ENCODE results near the gene PCMT1.

Gene PCMT1

GRCh38 chr6:149769676-149770075, 20.1 kb downstream of the PCMT1 start:
- Histone ChIP-seq H3K27ac (ENCODE audit: low read depth, low read length) (no peak overlapping the region), H3K4me3 (ENCODE audit: low read depth, low read length) (no peak overlapping the region), H2AFZ (ENCODE audit: low read length, unreplicated experiment) (no peak overlapping the region), H3K36me3 (ENCODE audit: insufficient read depth, low read length) (peaks cover 23% of the 10 kb centered on the region), H3K79me2 (ENCODE audit: control insufficient read depth, insufficient read depth, low read length, unreplicated experiment) (peaks cover 41% of the 10 kb centered on the region), H3K4me1 (ENCODE audit: control insufficient read depth, insufficient read depth, low read length, unreplicated experiment) (peaks cover 11% of the 10 kb centered on the region), H3K27me3 (ENCODE audit: insufficient read depth, low read length) (no peaks in the 10 kb centered on the region)

DNA sequence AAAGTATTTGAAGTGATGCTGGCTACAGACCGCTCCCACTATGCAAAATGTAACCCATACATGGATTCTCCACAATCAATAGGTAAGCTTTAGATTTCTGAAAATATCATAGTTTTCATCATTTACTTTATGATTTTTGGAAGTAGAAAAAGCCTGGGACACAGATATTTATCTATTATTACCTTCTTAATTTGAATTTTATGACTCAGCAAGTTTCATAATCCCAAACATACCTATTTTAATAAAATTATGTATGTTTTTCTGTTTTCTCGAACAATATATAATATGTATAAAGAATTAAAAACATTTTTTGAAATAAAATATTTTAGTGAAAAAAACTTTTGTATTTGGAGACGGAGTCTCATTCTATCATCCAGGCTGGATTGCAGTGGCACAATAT, 21.6 kb downstream of the PCMT1 start:
- Histone ChIP-seq H3K27me3 (ENCODE audit: insufficient read depth, low read length) (no peaks in the 10 kb centered on the region), H3K79me2 (ENCODE audit: control insufficient read depth, insufficient read depth, low read length, unreplicated experiment) (peaks cover 45% of the 10 kb centered on the region), H2AFZ (ENCODE audit: low read length, unreplicated experiment) (no peak overlapping the region), H3K36me3 (ENCODE audit: insufficient read depth, low read length) (peaks cover 20% of the 10 kb centered on the region), H3K27ac (ENCODE audit: low read depth, low read length) (no peak overlapping the region), H3K4me3 (ENCODE audit: low read depth, low read length) (no peak overlapping the region), H3K4me1 (ENCODE audit: control insufficient read depth, insufficient read depth, low read length, unreplicated experiment) (peaks cover 11% of the 10 kb centered on the region)

DNA sequence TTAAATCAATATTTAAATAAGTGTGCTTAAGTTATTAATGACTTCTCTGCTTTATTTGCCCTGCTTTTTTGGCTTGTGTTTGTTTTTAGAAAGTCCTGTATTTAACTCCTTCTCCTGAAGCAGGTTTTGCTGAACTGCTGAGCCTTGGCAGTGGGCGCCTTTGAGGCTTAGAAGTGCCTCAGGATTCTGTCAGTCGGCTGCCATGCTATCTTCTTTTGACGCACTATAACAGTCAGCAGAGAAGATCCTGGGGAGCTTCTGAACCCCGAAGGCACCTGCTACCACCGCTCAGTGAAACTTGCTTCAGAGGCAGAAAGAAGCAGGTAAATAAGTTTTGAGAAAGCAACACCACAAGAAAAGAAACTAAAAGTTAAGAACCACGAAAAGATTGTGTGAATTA, 22.4 kb downstream of the PCMT1 start:
- Histone ChIP-seq H3K4me1 (ENCODE audit: control insufficient read depth, insufficient read depth, low read length, unreplicated experiment) (peaks cover 6% of the 10 kb centered on the region), H3K4me3 (ENCODE audit: low read depth, low read length) (no peak overlapping the region), H2AFZ (ENCODE audit: low read length, unreplicated experiment) (no peak overlapping the region), H3K36me3 (ENCODE audit: insufficient read depth, low read length) (peaks cover 26% of the 10 kb centered on the region), H3K79me2 (ENCODE audit: control insufficient read depth, insufficient read depth, low read length, unreplicated experiment) (peaks cover 43% of the 10 kb centered on the region), H3K27me3 (ENCODE audit: insufficient read depth, low read length) (no peaks in the 10 kb centered on the region), H3K27ac (ENCODE audit: low read depth, low read length) (no peak overlapping the region)

DNA sequence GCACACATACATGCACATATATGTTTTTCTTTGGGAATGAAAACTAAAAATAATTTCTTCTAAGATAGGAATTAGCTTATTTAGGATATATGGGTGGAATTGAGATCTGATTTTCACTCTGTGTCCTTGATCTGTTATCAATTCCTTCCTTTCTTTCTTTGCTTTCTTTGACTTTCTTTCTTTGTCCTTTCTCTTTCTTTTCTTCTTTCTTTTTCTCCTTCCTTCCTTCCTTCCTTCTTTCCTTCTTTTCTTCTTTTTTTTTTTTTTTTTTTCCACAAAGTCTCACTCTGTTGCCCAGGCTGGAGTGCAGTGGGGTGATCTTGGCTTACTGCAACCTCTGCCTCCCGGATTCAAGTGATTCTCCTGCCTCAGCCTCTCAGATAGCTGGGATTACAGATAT, 28.1 kb downstream of the PCMT1 start:
- H3K36me3 ChIP-seq (ENCODE audit: insufficient read depth, low read length) = peaks cover 12% of the 10 kb centered on the region
- H3K27me3 ChIP-seq (ENCODE audit: insufficient read depth, low read length) = no peaks in the 10 kb centered on the region
- H3K27ac ChIP-seq (ENCODE audit: low read depth, low read length) = no peak overlapping the region
- H2AFZ ChIP-seq (ENCODE audit: low read length, unreplicated experiment) = no peak overlapping the region
- H3K4me1 ChIP-seq (ENCODE audit: control insufficient read depth, insufficient read depth, low read length, unreplicated experiment) = no peaks in the 10 kb centered on the region
- H3K4me3 ChIP-seq (ENCODE audit: low read depth, low read length) = no peak overlapping the region
- H3K79me2 ChIP-seq (ENCODE audit: control insufficient read depth, insufficient read depth, low read length, unreplicated experiment) = peaks cover 11% of the 10 kb centered on the region

DNA sequence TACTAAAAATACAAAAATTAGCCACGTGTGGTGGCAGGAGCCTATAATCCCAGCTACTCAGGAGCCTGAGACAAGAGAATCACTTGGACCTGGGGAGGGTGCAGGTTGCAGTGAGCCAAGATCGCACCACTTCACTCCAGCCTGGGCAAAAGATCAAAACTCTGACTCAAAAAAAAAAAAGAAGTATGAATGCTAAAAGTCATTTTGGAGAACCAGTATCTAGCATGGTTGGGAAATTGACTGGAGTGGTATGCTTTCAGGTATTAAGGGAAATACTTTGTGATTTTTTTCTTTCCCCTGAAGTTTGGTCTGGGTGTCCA, 30.1 kb downstream of the PCMT1 start:
- Histone ChIP-seq H3K27me3 (ENCODE audit: insufficient read depth, low read length) (no peaks in the 10 kb centered on the region), H3K79me2 (ENCODE audit: control insufficient read depth, insufficient read depth, low read length, unreplicated experiment) (peaks cover 14% of the 10 kb centered on the region), H3K4me1 (ENCODE audit: control insufficient read depth, insufficient read depth, low read length, unreplicated experiment) (no peaks in the 10 kb centered on the region), H3K27ac (ENCODE audit: low read depth, low read length) (no peak overlapping the region), H3K4me3 (ENCODE audit: low read depth, low read length) (no peak overlapping the region), H2AFZ (ENCODE audit: low read length, unreplicated experiment) (no peak overlapping the region), H3K36me3 (ENCODE audit: insufficient read depth, low read length) (peaks cover 12% of the 10 kb centered on the region)

GRCh38 chr6:149781715-149782114, 32.2 kb downstream of the PCMT1 start:
- Histone ChIP-seq H3K27ac (ENCODE audit: low read depth, low read length) (no peak overlapping the region), H3K4me1 (ENCODE audit: control insufficient read depth, insufficient read depth, low read length, unreplicated experiment) (no peaks in the 10 kb centered on the region), H3K79me2 (ENCODE audit: control insufficient read depth, insufficient read depth, low read length, unreplicated experiment) (peaks cover 8% of the 10 kb centered on the region), H3K36me3 (ENCODE audit: insufficient read depth, low read length) (peaks cover 8% of the 10 kb centered on the region; the same call in 1 of the 2 replicates), H2AFZ (ENCODE audit: low read length, unreplicated experiment) (no peak overlapping the region), H3K27me3 (ENCODE audit: insufficient read depth, low read length) (no peaks in the 10 kb centered on the region), H3K4me3 (ENCODE audit: low read depth, low read length) (no peak overlapping the region)

DNA sequence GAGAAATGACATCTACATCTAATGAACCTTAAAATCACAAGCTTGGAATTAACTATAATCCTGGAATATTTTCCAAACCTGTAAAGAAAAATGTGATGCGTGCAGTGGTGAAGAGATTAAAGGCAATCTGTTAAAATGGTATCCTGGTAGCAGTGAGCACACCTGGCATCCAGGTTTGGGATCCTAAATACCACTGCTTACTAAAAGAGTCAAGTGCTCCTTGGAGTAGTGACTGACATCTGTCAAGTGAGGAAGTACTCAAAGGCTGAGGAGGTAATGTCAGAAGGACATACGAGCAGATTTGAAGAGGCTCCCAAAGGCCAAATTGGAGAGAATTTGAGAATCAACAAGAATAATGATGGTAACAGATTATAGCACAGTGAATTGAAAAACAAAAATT, 32.8 kb downstream of the PCMT1 start:
- no peak overlapping the region for H2AFZ ChIP-seq (ENCODE audit: low read length, unreplicated experiment)
- H3K27ac ChIP-seq (ENCODE audit: low read depth, low read length) = no peak overlapping the region
- no peaks in the 10 kb centered on the region for H3K4me1 ChIP-seq (ENCODE audit: control insufficient read depth, insufficient read depth, low read length, unreplicated experiment)
- no peaks in the 10 kb centered on the region for H3K27me3 ChIP-seq (ENCODE audit: insufficient read depth, low read length)
- H3K4me3 ChIP-seq (ENCODE audit: low read depth, low read length) = no peak overlapping the region
- H3K79me2 ChIP-seq (ENCODE audit: control insufficient read depth, insufficient read depth, low read length, unreplicated experiment) = peaks cover 8% of the 10 kb centered on the region
- peaks cover 5% of the 10 kb centered on the region; the same call in 1 of the 2 replicates for H3K36me3 ChIP-seq (ENCODE audit: insufficient read depth, low read length)

DNA sequence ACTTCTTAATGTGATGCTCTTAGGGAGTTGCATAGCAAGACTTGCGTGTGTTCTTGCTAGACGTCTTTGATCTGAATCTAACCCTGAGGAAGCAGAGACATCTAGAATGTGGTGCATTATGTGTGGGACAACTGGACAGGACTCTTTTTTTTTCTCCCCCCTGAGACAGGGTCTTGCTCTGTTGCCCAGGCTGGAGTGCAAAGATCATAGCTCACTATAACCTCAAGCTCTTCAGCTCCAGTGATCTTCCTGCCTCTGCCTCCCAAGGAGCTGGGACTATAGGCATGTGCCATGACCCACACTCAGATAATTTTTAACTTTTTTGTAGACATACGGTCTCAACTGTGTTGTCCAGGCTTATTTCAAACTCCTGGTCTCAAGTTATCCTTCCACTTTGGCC, 34.0 kb downstream of the PCMT1 start:
- Histone ChIP-seq H3K79me2 (ENCODE audit: control insufficient read depth, insufficient read depth, low read length, unreplicated experiment) (peaks cover 11% of the 10 kb centered on the region), H3K36me3 (ENCODE audit: insufficient read depth, low read length) (peaks cover 5% of the 10 kb centered on the region; the same call in 1 of the 2 replicates)

DNA sequence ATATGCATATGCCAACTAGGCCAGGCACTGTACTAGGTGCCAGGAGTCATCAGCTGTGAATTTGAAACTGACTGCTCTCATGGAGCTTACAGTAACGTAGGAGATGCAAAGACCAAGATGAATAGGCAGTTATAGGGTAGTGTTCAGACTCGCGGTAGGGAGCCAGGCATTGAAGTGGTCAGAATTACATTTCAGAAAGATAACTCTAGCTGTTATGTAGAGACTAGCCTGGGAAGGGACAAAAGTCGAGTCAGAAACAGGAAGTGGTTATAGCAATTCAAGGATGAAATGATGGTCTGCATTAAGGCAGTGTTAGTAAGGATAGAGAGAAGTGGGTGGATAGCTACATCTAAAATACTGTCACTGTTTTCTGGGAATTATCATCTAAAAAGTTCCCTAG, 56.6 kb downstream of the PCMT1 start:
- Histone ChIP-seq H3K79me2 (ENCODE audit: control insufficient read depth, insufficient read depth, low read length, unreplicated experiment) (no peaks in the 10 kb centered on the region), H3K4me3 (ENCODE audit: low read depth, low read length) (no peak overlapping the region), H3K27ac (ENCODE audit: low read depth, low read length) (no peak overlapping the region), H3K4me1 (ENCODE audit: control insufficient read depth, insufficient read depth, low read length, unreplicated experiment) (no peaks in the 10 kb centered on the region), H3K36me3 (ENCODE audit: insufficient read depth, low read length) (peaks cover 10% of the 10 kb centered on the region), H3K27me3 (ENCODE audit: insufficient read depth, low read length) (no peaks in the 10 kb centered on the region), H2AFZ (ENCODE audit: low read length, unreplicated experiment) (no peak overlapping the region)

More for the DNA sequence above, 34.0 kb downstream of the PCMT1 start:
- Histone ChIP-seq H3K27me3 (ENCODE audit: insufficient read depth, low read length) (no peaks in the 10 kb centered on the region), H2AFZ (ENCODE audit: low read length, unreplicated experiment) (no peak overlapping the region), H3K4me3 (ENCODE audit: low read depth, low read length) (no peak overlapping the region), H3K27ac (ENCODE audit: low read depth, low read length) (no peak overlapping the region), H3K4me1 (ENCODE audit: control insufficient read depth, insufficient read depth, low read length, unreplicated experiment) (no peaks in the 10 kb centered on the region)

DNA sequence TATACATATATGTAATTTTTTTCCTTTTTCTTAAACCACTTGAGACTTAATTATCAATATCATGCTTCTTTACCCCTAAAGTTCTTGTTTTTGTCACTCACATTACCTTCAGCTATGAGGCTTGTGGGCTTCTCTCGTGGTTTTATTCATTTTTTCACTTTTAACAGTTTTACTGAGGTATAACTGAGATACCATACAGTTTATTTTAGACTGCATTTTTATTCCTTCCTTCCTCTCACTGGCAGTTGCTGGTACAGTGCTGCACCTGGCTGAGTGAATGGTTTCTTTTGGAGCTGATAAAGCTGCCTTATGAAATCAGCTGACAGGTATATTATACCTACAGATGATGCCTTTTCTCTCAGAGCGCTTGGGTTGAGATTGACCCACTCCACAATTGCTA, 60.3 kb downstream of the PCMT1 start:
- H3K36me3 ChIP-seq (ENCODE audit: insufficient read depth, low read length) = peaks cover 7% of the 10 kb centered on the region
- no peaks in the 10 kb centered on the region for H3K4me1 ChIP-seq (ENCODE audit: control insufficient read depth, insufficient read depth, low read length, unreplicated experiment)
- no peaks in the 10 kb centered on the region for H3K79me2 ChIP-seq (ENCODE audit: control insufficient read depth, insufficient read depth, low read length, unreplicated experiment)

DNA sequence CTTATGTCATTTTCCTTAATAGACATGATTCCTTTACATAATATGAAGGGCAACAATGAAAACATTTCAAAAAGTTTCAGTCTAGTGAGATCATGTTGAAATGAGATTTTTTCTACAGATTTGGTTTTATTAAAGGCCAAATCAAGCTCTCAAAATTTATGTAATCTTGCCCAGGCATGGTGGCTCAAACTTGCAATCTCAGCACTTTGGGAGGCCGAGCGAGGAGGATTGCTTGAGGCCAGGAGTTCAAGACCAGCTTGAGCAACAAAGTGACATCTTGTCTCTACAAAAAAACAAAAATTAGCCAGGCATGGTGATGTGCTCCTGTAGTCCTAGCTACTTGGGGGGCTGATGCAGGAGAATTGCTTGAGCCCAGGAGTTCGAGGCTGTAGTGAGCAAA, 63.8 kb downstream of the PCMT1 start:
- no peak overlapping the region for H3K4me3 ChIP-seq (ENCODE audit: low read depth, low read length)
- H3K4me1 ChIP-seq (ENCODE audit: control insufficient read depth, insufficient read depth, low read length, unreplicated experiment) = no peaks in the 10 kb centered on the region
- no peak overlapping the region for H2AFZ ChIP-seq (ENCODE audit: low read length, unreplicated experiment)
- H3K79me2 ChIP-seq (ENCODE audit: control insufficient read depth, insufficient read depth, low read length, unreplicated experiment) = no peaks in the 10 kb centered on the region
- no peak overlapping the region for H3K27ac ChIP-seq (ENCODE audit: low read depth, low read length)
- peaks cover 7% of the 10 kb centered on the region for H3K36me3 ChIP-seq (ENCODE audit: insufficient read depth, low read length)
- H3K27me3 ChIP-seq (ENCODE audit: insufficient read depth, low read length) = no peaks in the 10 kb centered on the region

More for the DNA sequence above, 60.3 kb downstream of the PCMT1 start:
- H3K4me3 ChIP-seq (ENCODE audit: low read depth, low read length) = no peak overlapping the region
- no peaks in the 10 kb centered on the region for H3K27me3 ChIP-seq (ENCODE audit: insufficient read depth, low read length)
- H2AFZ ChIP-seq (ENCODE audit: low read length, unreplicated experiment) = no peak overlapping the region
- H3K27ac ChIP-seq (ENCODE audit: low read depth, low read length) = no peak overlapping the region
